HG02759 (cell line): Measurements from ENCODE around the gene DHRS2.

Experiments used
- ATAC-seq: cut with Tn5 transposase; IDR thresholded peaks from one replicate; pipeline ENCODE4 v1.9.1; 2021; ENCODE audit warnings: mild to moderate bottlenecking, moderate library complexity; ENCODE audit not compliant: unreplicated experiment

Gene DHRS2

GRCh38 chr14:23645812-23646647 is 9.9 kb downstream of the DHRS2 start:
- no peak for ATAC-seq

GRCh38 chr14:23646648-23647549 is 10.7 kb downstream of the DHRS2 start:
- ATAC-seq = no peak

GRCh38 chr14:23647619-23648018 is 11.5 kb downstream of the DHRS2 start:
- no peak for ATAC-seq

GRCh38 chr14:23648764-23649460 is 12.7 kb downstream of the DHRS2 start:
- ATAC-seq = no peak

GRCh38 chr14:23650506-23650905 is 14.3 kb downstream of the DHRS2 start:
- ATAC-seq = no peak

- ATAC-seq = no peak
Measured at GRCh38 chr14:23653051-23653450, 16.9 kb downstream of the DHRS2 start.

- no peak for ATAC-seq
Measured at GRCh38 chr14:23654231-23654630, 18.1 kb downstream of the DHRS2 start.

- no peak for ATAC-seq
Measured at GRCh38 chr14:23657959-23658470, 21.9 kb downstream of the DHRS2 start.

- no peak for ATAC-seq
Measured at GRCh38 chr14:23660290-23661226, 24.4 kb downstream of the DHRS2 start.

GRCh38 chr14:23661542-23661941 is 25.4 kb downstream of the DHRS2 start:
- ATAC-seq = no peak

GRCh38 chr14:23663127-23663526 is 27.0 kb downstream of the DHRS2 start:
- ATAC-seq = no peak

GRCh38 chr14:23663711-23664110 is 27.5 kb downstream of the DHRS2 start:
- ATAC-seq = no peak

GRCh38 chr14:23664207-23664885 is 28.2 kb downstream of the DHRS2 start:
- ATAC-seq = no peak

GRCh38 chr14:23665302-23666016 is 29.3 kb downstream of the DHRS2 start:
- no peak for ATAC-seq

- ATAC-seq = no peak
Measured at GRCh38 chr14:23667134-23667533, 31.0 kb downstream of the DHRS2 start.

GRCh38 chr14:23669441-23669840 is 33.3 kb downstream of the DHRS2 start:
- no peak for ATAC-seq

GRCh38 chr14:23670481-23670880 is 34.3 kb downstream of the DHRS2 start:
- ATAC-seq = no peak

- ATAC-seq = no peak
Measured at GRCh38 chr14:23672200-23672599, 36.0 kb downstream of the DHRS2 start.

- ATAC-seq = no peak
Measured at GRCh38 chr14:23675337-23675736, 39.2 kb downstream of the DHRS2 start.
